CD4-positive, alpha-beta T cell treated with Interleukin-4 for 4 hours (primary cell): ENCODE measurements around the gene SHISA8.

ENCODE experiments used
- DNase-seq: peaks from one replicate; pipeline ENCODE4 v3.0.0-alpha.2; 2020

The SHISA8 gene

DNA sequence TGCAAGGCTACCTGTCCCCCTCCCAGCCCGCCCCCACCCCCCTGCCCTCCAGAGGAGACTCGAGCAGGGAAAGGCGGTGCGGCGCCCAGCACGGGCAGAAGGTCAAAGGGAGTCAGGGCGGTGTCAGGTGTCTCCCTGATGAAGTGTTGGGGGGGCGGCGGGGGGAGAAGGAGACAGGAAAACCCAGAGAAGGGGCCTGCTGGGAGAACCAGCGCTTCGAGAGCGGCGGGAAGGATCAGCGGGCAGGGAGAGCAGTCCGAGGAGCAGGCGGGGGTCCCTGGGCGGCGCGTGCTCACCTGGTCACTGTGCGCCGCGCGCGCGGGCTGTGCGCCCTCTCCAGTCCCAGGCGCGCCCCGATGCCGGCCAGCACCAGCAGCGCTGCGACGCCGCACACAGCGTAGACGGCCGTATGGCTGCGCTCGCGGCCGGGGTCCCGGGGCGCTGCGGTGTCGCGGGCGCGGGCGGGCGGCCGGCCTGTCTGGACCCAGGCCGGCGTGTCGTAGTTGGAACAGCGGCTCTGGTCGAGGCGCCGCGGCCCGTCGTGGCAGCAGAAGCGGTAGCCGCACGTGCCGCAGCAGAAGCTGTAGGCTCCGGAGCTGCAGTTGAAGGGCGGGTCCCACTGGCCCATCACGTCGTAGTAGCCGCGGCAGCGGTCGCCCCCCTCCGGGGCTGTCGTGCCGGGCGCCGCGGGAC lies 886 bp downstream of the SHISA8 start:
- no peak for DNase-seq

DNA sequence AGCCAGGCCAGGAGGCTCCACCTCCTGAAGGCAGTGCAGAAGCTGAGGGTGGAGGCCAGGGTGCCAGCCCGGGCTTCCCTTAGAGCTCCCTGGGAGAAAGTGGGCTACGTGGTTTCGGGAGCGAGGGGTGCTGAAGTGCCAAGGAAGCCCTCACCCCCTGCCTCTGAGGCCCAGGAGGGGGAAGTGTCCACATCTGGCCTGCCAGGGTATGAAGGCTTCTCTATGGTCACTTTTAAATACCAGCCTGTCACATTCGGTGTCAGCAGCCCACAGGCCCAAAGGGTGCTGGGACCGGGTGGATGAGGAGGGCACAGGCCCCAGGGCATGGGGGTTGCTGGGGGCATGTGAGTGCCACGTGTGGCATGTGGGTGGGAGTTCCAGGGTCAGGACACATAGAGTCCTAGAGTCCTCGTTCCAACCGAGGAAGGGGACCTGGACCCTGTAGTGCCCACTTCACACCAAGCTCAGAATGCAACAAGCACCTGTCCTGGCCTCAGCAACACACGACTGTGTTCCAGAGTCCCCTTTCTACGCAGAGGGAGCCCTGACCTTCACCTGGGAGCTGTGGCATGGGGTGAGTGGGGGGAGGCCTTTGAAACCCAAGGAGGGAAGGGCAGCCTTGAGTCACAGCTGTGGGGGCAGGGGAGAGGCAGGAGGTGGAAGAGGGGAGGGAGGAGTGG lies 1.7 kb downstream of the SHISA8 start:
- no peak for DNase-seq

DNA sequence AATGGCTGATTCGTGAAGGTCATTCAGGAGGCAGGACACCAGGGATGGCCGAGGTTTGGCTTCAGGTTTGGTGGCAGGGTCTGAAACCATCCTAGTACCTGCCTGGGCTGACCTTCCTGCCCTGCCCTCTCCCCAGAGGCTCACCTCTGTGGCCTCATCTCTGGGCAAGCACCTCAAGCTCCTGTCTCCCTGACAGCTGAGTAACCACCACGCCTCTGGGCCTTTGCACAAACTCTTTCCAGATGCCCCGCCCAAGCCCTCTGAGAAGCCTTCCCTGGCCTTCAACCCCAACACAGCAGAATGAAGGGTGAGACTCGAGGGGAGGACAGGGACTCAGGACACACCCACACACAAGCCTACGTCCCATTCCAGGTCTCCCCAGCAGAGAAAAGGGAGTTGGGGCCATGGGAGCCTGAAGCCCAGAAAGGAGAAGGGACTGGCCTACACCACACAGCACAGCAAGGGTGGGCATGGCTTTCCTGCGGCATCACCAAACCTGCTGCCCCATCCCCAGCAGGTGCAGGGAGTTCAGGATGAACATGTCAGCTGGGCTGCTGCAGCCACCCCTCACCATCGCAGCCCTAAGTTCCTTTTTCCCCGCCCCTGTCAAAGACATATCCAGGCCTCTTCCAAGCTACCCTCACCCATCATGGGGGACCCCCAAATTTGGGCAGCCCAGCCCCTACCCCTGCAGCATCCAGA lies 2.4 kb downstream of the SHISA8 start:
- no peak for DNase-seq

DNA sequence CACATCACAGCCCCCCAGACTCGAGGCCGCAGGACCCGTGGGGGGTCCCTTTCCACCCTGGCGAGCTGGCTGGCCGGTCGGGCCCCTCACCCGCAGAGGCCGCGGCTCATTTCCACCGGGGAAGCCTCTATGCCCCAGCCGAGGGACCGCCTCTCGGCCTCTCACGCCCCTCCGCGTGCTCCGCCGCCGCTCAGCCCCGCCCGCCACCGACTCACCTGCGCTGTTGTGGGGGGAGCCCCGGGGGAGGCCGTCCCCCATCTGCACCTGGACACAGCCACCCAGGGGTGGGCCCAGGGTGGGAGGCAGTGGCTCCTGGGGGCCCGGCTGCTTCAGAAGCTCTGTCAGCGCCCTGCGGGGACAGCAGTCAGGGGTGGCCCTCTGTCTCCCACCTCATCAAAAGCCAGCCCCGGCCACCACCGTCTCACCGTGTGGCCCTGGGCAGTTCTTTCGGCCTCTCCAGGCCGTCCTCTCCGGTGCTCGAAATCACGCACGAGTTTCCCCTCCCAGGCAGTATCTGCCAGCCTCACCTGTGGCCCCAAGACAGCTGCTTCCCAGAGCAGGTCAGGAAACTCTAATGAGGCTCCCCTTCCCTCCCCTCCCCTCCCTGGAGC lies 3.8 kb downstream of the SHISA8 start:
- no peak for DNase-seq

DNA sequence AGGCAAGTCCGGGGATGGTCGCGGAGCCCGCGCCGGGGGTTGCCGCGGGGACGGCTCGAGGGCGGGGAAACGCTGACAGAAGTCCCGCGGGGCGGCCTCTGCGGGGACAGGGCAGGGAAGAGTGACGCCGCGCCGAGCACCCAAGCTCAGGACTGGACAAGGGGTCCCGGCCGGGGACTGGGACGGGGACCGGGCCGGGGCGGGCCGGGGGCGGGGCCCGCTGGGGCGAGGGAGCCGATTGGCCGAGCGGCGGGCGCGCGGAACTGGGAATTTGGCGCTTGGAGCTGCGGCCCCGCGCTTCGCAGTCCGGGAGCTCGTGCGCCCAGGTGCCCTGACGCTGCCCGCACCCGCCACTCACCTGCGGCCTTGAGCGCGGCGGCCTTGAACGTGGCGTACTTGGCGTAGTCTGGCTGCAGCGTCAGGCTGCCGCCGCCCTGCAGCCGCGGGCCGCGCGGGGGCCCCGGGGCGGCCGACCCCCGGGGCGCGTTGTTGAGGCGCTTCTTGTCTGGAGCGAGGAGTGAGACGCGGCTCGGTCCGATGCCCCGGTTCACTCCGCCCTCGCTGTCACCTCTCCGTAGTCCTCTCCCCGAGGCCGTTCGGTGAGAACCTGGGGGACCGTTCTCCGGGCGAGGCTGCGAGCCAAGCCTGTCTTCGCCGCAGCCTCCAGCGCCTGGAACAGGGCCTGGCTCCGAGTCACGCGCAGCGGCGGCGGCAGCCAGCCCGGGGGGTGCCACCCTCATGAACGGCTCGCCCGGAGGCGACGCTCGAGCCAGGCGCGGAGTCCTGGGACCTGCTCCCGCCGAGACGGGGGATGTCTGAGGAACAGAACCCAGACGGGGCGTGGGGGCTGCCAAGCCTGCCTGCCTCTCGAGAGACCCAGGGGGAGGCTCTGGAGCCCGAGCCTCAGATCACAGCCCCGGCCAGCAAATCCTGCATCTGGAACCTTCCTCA lies 4.5 kb downstream of the SHISA8 start:
- no peak for DNase-seq

DNA sequence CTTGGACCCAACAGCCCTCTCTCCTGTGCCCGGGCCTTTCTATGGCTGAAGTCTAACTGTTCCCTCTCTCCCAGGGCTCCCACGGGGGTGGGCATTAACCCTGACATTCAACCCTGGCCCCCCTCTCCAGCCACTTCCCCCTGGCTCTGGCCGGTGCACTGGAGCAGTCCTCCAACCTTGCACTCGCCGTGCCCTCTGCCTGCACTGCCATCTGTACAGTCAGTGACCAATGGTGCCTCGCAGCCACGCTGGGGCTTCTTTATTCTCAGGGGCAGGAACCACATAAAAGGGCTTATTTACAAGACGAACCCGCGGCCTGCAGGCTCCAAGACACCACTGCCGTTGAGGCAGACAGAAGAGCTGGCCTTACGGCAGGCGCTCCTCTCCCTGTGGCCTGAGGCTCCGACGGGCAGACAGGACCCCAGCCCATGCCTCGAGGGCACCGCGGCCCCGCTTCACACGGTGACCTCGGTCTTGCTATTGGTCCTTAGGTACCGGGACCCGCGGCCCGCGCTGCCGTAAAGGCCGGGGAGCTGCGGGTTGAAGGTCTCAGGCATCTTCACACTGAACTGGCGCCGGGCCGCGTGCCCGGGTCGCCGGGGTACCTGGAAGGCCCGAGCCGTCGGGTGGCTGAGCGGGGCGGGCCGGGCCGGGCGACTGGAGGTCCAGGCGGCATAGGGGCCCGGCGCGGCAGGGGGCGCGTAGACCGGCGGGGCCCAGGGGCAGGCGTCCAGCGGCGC lies 5.4 kb downstream of the SHISA8 start:
- DNase-seq, result no peak

DNA sequence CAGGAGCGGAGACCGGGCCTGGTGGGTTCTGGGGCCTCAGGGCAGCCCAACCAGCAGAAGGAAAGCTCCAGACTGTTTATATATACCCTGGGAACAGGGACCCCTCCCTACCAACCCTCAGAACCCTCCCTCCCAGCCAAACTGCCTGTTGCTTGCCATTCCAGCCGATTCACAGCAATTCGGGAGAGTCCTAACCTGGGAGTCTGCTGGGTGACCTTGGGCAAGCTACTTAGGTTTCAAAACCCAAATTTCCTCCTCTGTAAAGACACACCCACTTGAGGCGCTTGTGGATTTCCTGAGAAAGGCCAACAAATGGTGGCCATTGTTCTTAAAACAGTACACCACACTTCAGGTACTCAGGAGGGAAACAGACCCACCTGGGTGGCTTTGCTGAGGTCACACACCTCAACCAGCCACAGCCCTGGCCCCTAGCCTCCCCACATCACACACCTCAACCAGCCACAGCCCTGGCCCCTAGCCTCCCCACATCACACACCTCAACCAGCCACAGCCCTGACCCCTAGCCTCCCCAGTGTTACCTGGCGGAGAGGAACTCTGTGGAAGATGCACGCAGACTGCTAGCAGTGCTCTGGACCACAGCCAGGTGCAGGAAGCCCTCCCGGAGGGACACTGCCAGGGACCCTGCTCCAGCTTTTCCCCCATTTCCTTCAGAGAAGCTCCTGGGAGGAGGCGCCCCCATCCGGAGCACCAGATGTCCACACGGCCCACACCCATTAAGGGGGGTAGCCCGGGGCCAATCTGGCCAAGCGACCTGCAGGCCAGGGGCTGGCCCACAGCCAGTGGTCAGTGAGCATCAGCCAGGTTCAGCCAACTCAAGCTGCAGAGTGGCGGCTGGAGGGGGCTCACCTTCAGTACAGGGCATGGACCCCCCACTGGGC lies 6.2 kb downstream of the SHISA8 start:
- peak; percentile 56 for DNase-seq

DNA sequence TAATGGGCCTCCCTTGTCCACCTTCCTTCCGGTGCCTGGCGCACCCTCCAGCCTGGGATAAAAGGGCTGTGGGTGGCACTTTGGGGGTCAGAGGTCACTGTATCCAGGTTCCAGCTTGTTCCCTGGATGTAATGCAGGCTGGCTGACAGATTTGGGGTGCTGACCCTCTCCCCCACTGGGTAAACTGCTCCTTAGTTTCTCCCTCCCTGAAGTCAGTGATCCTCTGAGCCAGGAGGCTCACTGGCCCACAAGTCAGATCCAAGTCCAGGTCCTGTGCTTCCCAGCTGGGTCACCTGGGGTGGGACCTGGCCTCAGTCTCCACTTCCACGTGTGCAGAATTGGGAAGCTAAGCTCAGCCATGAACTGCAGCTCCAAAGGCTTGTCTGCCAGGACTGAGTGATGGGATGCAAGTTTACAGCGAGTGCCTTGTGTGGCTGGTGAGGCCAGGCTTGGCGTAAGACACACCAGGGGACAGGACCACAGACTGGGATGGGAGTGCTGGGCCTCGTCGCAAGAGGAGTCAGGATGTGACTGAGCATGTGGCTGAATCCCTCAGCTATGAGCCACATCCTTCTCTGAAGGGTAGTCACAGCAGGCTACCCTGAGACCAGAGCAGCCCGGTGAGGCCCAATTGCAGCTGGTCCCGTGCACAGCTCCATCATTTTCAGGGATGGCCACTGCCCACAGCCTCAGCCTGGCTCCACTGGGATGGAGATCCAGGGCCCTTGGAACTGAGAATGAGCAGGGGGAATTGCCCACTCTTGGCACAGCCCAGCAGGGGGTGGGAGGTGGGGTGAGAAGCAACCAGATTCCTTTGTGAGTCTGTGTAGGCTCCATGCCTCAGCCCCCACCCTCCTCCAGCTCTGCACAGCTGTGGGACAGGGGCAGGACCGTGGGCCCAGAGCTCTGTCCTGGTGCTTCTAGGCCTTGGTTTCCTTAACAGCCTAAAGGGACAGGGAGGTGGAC lies 7.2 kb downstream of the SHISA8 start:
- no peak for DNase-seq

DNA sequence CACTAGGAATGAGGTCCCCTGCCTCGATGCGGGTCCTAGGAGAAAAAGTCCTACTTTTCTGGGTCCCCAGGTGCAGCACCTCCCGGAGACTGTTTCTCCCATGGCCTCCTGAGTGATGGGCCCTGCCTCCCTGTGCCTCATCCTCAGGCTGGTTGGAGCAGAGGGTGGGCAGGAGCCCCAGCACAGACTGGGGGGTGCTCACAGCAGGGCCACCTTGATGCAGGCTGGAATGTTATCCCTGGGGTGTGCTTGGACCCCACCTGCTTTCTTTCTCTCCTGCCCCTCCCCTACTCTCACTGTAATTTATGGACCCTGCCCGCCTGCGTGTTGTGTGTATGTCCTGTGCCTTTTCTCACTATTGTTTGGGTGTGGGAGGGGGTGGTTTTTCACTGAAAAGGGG lies 8.1 kb downstream of the SHISA8 start:
- DNase-seq, result no peak

DNA sequence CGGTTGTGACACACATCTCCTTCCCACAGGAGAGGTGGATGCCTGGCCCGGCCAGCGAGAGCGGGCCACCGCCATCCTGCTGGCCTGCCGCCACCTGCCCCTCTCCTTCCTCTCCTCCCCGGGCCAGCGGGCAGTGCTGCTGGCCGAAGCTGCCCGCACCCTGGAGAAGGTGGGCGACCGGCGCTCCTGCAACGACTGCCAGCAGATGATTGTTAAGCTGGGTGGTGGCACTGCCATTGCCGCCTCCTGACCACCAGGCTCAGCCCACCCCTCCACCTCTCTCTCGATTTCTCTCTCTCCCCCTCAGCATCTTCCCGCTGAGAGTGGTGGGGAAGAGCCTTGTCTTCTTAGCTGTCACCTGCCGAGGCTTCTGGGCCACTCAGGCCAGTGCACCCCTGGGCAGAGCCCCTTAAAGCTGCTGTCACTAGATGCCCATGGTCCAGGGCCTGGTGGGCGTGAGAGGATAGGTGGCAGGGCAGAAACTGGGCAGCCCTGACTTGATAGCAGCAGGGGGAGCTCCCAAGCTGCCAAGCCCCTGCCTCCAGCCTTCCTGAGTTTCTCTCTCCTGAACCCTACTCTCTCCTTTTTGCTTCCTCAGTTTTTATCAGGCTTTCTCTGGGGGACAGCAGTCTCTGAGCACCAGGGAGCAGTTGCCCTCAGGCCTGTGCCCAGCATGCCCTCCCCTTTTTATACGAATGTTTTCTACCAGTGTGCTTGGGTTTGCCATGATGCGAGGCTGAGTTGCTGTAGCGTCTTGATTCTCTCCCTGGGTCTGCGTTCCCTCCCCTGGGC lies 9.3 kb downstream of the SHISA8 start:
- DNase-seq, result no peak

DNA sequence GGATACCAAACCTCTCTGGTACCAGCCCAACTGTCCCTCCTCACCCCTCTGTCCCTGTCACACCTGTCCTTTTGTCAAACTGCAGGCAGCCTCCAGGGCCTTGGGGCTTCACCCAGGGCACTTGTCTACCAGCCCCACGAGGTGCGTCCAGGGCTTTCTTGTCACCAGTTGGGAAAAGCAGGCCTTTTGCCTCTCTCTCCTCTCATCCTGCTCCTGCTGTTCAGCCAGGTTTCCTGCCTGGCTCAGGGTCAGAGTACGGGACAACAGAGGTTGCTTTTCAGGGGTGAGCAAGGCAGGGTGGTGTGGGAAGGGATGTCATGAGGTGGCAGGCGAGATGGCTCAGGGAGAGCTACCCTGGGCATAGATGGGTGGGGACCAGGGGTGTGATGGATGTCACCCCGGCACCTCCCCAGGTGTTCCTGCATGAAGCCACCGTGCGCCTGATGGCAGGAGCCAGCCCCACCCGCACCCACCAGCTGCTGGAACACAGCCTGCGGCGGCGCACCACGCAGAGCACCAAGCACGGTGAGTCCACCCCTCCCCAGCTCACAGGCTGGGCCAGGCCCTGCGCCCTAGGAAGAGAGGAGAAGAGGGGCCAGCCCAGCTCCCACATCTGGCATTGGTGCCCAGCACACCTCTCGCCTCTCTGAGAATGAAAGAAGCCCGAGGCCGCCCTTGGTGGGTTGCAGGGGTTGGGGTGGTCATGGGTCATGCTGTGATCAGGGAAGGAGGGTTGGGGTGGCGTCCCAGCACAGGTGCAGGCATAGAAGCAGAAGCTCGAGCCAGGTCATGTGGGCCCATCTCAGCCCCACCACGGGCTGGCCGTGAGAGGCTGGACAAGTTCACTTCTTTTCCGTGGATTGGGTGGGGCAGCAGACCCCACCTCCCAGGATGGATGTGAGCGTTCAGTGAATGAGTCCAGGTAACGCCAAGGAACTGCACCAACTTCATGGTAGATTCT lies 10.1 kb downstream of the SHISA8 start:
- DNase-seq, result no peak

DNA sequence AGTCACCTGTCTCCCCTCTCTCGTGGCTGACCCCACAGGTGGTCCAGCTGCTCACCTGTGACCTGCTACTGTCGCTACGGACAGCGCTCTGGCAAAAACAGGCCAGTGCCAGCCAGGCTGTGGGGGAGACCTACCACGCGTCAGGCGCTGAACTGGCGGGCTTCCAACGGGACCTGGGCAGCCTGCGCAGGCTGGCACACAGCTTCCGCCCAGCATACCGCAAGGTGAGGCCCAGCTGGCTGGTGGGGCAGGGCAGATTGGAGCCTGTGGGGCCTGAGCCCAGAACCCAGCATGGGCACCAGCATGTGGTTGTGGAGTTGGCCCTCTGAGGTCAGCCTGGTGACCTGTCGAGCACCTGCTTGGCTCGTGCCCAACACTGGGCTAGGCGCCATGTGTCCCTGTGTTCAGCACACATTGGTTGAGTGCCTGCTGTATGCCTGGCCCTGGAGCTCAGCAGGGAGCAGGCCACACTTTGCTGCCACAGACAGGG lies 11.9 kb downstream of the SHISA8 start:
- no peak for DNase-seq

DNA sequence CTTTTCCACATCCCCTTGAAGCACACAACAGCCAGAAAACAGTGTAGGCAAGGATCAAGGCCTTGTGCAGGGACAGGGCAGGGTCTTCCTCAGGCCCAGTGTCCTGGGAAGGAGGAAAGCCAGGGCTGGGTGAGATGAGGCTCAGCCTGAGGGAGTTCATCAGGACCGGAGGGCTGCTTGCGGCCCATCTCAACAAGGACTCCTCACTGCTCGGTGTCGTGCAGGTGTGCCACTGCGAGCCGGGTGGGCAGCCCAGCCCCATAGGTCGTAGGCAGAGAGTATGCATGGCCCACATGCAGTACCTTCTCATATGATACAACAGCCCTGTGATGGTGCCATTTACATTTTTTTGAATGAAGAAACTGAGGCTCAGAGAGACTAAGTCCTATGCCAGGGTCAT lies 12.9 kb downstream of the SHISA8 start:
- no peak for DNase-seq

DNA sequence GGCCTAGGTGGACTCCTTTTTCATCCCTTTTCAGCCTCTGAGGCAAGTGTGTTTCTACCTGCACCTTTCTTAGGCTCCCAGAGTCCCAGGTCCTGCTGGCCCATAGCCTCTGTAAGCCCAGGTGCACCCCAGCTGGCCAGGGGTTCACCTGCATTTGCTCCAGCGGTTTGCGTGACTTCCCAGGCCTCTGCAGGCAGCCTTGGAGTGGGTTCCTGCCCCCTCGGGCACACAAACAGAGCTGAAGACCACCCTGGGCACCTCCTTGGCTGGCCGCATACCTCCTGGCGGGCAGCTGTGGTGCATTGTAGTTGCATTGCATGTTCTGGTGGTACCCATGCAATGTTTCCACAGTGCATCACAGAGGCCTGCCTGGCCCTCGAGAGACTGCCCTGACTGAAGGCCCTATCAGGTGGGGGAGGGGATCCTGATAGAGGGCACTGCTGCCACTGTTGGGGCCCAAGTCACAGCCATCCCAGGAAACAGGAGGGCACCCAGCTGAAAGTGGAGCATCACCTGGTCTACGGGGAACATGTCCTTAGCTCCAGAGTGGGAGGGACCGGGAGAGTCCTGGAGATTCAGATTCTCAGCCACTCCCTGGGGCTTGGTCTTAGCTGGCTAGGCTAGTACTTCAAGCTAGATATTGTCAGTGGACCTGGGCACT lies 14.1 kb downstream of the SHISA8 start:
- no peak for DNase-seq

DNA sequence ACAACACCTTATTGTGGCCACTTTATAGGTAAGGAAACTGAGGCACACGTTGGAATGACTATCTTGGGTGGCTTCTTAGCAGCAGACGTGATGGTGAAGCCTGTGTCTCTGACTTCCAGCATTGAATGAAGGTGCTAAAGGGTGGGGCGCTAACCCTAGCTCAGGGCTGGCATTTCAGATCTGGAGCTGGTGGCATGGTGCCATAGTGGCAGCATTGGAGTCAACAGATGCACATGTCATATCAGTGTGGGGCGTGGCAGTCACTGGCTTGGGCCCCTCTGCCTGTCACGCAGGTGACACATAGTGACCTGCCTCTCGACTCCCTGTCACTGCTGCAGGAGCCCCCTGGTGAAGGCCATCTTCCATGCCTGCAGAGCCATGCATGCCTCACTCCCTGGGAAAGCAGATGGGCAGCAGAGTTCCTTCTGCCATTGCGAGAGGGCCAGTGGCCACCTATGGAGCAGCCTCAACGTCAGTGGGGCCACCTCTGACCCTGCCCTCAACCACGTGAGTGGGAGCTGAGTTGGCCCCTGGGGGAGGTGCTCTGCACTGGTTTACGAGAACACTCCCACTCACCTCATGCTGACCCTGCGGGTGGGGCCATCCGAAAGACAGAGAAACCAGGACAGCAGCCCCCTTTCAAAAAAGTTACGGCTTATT lies 14.8 kb downstream of the SHISA8 start:
- no peak for DNase-seq

DNA sequence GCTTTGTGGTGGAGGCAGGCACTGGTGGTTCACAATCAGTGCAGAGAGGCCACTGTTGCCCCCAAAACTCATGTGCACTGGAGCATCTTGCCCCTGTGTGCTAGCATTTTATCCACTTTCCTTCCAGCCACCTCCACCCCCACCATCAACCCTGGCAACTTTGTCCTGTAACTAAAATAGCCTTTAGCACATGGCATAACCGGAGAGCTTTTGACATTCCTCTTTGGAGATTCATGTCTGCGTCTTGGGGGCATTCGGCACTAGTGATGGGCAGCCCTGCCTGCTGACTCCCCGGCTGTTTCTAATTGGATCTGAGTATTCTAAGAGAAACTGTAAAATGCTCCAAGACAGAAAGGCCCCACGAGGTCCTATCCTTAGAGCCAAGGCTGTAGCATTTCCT lies 15.8 kb downstream of the SHISA8 start:
- DNase-seq, result no peak
